GM18526 (cell line): ENCODE measurements around the gene SMARCE1.

Experiments
- POLR2A ChIP-seq: IDR thresholded peaks from 3 replicates; pipeline ENCODE4 v1.6.1; 2011; ENCODE audit not compliant: insufficient read length; ENCODE audit errors: extremely low read depth

Gene SMARCE1

GRCh38 chr17:40582328-40582901, 65.2 kb downstream of the SMARCE1 start:
- TF ChIP-seq POLR2A, result no peak

- TF ChIP-seq POLR2A, result no peak
These were observed 67.5 kb downstream of the SMARCE1 start for GRCh38 chr17:40580140-40580539.

GRCh38 chr17:40579471-40579870, 68.1 kb downstream of the SMARCE1 start:
- TF ChIP-seq POLR2A, result no peak

- no peak for TF ChIP-seq POLR2A
These were observed 70.0 kb downstream of the SMARCE1 start for GRCh38 chr17:40577611-40578065.

- TF ChIP-seq POLR2A, result no peak
These were observed 71.4 kb downstream of the SMARCE1 start for GRCh38 chr17:40576113-40576740.
